Loucy (cell line): Measurements from ENCODE around the gene COQ7.

ENCODE experiments used
- H2AFZ ChIP-seq: fragments of 200-600 bp; sonication (generic); 2 replicates; pipeline ENCODE4 v1.6.0; 2016; ENCODE audit warnings: antibody characterized with exemption, mild to moderate bottlenecking, low read length, moderate library complexity
- H3F3A ChIP-seq: fragments of 200-600 bp; 2 replicates; pipeline ENCODE4 v1.6.0; 2016; ENCODE audit warnings: antibody characterized with exemption, low read depth, mild to moderate bottlenecking
- H3K27me3 ChIP-seq: fragments of 200-600 bp; sonication (generic); 2 replicates; pipeline ENCODE4 v1.6.1; 2014; ENCODE audit warnings: low read length, mild to moderate bottlenecking; ENCODE audit not compliant: insufficient read depth, poor library complexity, severe bottlenecking
- H3K36me3 ChIP-seq: fragments of 200-600 bp; sonication (generic); 2 replicates; pipeline ENCODE4 v1.6.1; 2016; ENCODE audit warnings: low read length; ENCODE audit not compliant: insufficient read depth
- H3K4me1 ChIP-seq: fragments of 200-600 bp; sonication (generic); 2 replicates; pipeline ENCODE4 v1.5.1; 2014; ENCODE audit warnings: low read length, mild to moderate bottlenecking; ENCODE audit not compliant: insufficient read depth, poor library complexity, severe bottlenecking
- H3K4me2 ChIP-seq: fragments of 200-600 bp; sonication (generic); 2 replicates; pipeline ENCODE4 v1.6.0; 2014; ENCODE audit warnings: antibody characterized with exemption, low read length, low read depth, mild to moderate bottlenecking; ENCODE audit not compliant: poor library complexity, severe bottlenecking
- H3K4me3 ChIP-seq: fragments of 200-600 bp; sonication (generic); 2 replicates; pipeline ENCODE4 v1.5.1; 2014; ENCODE audit warnings: low read length, mild to moderate bottlenecking, mixed read lengths; ENCODE audit not compliant: poor library complexity, severe bottlenecking
- H3K79me2 ChIP-seq: fragments of 200-600 bp; sonication (generic); 2 replicates; pipeline ENCODE4 v1.6.1; 2014; ENCODE audit warnings: low read length; ENCODE audit not compliant: insufficient read depth
- H3K9ac ChIP-seq: fragments of 200-600 bp; sonication (generic); 2 replicates; pipeline ENCODE4 v1.6.0; 2014; ENCODE audit warnings: mild to moderate bottlenecking, low read depth, low read length, moderate library complexity; ENCODE audit not compliant: poor library complexity, severe bottlenecking
- H3K9me2 ChIP-seq: fragments of 200-600 bp; sonication (generic); replicated peaks from 2 replicates; pipeline ENCODE4 v1.6.1; 2016; ENCODE audit warnings: low read depth, low read length, mixed read lengths
- H3K9me3 ChIP-seq: fragments of 200-600 bp; sonication (generic); 2 replicates; pipeline ENCODE4 v1.6.1; 2014; ENCODE audit warnings: mild to moderate bottlenecking, antibody characterized with exemption, low read length, low read depth; ENCODE audit not compliant: insufficient read depth
- H4K20me1 ChIP-seq: fragments of 200-600 bp; sonication (generic); 2 replicates; pipeline ENCODE4 v1.6.0; 2014; ENCODE audit warnings: antibody characterized with exemption, low read length, mild to moderate bottlenecking; ENCODE audit not compliant: insufficient read depth, poor library complexity, severe bottlenecking
- EZH2phosphoT487 ChIP-seq: fragments of 200-600 bp; IDR thresholded peaks from 2 replicates; pipeline ENCODE4 v1.6.1; 2018; ENCODE audit warnings: antibody characterized with exemption, mild to moderate bottlenecking, moderate library complexity, borderline replicate concordance
- TF ChIP-seq, protein P1 (sequence below): fragments of 200-600 bp; sonication (generic); conservative IDR thresholded peaks from 2 replicates; pipeline ENCODE4 v1.5.1; 2014; ENCODE audit warnings: mild to moderate bottlenecking, antibody characterized with exemption, low read length

COQ7 gene

DNA sequence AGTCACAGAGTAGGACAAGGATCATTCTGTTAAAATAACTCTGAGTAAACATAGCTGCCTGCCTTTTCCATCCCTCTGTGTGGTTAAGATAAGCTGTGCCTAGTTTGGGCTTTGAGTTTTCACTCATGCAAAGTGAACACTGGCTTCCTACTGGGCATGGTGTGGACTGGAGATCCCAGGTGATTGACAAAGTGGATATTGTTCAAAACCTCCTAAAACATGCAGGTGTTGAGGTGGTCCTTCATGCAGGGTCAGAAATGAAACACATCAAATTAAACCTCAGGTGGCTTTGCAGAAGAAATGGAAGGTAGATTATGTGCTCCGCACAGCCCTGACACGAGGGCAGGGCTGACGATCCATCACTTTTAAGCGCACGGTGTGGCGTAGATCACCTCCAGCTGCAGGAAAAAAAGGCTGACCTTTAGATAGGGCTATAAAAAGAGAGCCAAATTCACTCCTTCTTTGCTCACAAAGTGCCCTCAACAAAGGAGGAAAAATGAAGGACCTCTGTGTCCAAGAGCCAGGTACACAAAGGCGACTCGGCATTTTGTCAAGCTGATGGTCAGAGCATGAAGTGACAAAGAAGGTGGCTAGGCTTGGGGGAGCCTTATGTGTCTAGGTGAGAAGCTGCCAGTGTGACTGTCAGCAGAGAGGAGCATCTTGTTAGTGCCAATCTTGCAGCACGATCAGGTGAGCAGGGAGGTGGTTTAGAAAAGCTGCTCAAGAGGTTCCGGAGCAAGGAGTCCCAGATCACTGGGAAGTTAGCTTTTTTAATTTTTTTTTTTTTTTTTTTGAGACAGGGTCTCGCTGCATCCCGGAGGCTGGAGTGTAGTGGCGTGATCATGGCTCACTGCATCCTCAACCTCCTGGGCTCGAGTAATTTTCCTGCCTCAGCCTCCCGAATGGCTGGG lies 26.5 kb downstream of the COQ7 start:
- Histone ChIP-seq H3K4me1 (no peaks in the 10 kb centered on the region), H3K4me2 (no peak overlapping the region), H3K4me3 (no peak overlapping the region), H2AFZ (no peak overlapping the region), H4K20me1 (no peaks in the 10 kb centered on the region), H3K9me3 (no peaks in the 10 kb centered on the region), H3K79me2 (no peaks in the 10 kb centered on the region), H3K27me3 (no peaks in the 10 kb centered on the region), H3K9ac (no peak overlapping the region), H3K9me2 (no peaks in the 10 kb centered on the region), H3K36me3 (no peaks in the 10 kb centered on the region), H3F3A (no peaks in the 10 kb centered on the region)
- TF ChIP-seq, protein P1, sequence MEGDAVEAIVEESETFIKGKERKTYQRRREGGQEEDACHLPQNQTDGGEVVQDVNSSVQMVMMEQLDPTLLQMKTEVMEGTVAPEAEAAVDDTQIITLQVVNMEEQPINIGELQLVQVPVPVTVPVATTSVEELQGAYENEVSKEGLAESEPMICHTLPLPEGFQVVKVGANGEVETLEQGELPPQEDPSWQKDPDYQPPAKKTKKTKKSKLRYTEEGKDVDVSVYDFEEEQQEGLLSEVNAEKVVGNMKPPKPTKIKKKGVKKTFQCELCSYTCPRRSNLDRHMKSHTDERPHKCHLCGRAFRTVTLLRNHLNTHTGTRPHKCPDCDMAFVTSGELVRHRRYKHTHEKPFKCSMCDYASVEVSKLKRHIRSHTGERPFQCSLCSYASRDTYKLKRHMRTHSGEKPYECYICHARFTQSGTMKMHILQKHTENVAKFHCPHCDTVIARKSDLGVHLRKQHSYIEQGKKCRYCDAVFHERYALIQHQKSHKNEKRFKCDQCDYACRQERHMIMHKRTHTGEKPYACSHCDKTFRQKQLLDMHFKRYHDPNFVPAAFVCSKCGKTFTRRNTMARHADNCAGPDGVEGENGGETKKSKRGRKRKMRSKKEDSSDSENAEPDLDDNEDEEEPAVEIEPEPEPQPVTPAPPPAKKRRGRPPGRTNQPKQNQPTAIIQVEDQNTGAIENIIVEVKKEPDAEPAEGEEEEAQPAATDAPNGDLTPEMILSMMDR, result no peak
- no peak for TF ChIP-seq EZH2phosphoT487

GRCh38 chr16:19094542-19095365 lies 27.3 kb downstream of the COQ7 start:
- no peak overlapping the region for H3K9ac ChIP-seq

DNA sequence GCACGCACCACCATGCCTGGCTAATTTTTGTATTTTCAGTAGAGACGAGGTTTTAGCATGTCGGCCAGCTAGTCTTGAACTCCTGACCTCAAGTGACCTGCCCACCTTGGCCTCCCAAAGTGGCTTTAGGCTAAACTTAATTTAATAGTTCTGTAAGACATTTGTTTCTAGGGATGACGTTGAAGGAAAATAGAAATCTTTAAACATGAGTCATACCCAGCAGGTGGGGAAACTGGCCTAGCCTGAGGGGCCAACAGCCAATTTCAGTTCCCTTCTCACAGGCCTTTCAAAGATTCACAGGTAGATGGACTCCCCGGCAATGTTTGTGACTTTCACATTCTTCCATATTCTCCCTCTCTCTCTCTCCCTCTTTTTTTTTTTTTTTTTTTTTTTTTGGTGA lies 28.2 kb downstream of the COQ7 start:
- Histone ChIP-seq H3K9me3 (no peaks in the 10 kb centered on the region), H3K4me2 (no peak overlapping the region), H4K20me1 (no peaks in the 10 kb centered on the region), H3K79me2 (no peaks in the 10 kb centered on the region), H3K9me2 (no peaks in the 10 kb centered on the region), H3K36me3 (no peaks in the 10 kb centered on the region), H2AFZ (no peak overlapping the region), H3K4me1 (no peaks in the 10 kb centered on the region), H3K27me3 (no peaks in the 10 kb centered on the region), H3F3A (no peaks in the 10 kb centered on the region), H3K4me3 (no peak overlapping the region), H3K9ac (no peak overlapping the region)
- no peak for TF ChIP-seq EZH2phosphoT487
- TF ChIP-seq, protein P1, result no peak

More at GRCh38 chr16:19094542-19095365, 27.3 kb downstream of the COQ7 start:
- no peak for TF ChIP-seq EZH2phosphoT487
- TF ChIP-seq, protein P1, result no peak
- no peaks in the 10 kb centered on the region for H3K9me3 ChIP-seq
- no peaks in the 10 kb centered on the region for H3K36me3 ChIP-seq
- no peaks in the 10 kb centered on the region for H4K20me1 ChIP-seq
- H3K4me1 ChIP-seq, result no peaks in the 10 kb centered on the region
- no peaks in the 10 kb centered on the region for H3K79me2 ChIP-seq
- no peak overlapping the region for H2AFZ ChIP-seq
- no peak overlapping the region for H3K4me3 ChIP-seq
- H3K9me2 ChIP-seq, result no peaks in the 10 kb centered on the region
- H3F3A ChIP-seq, result no peaks in the 10 kb centered on the region
- no peaks in the 10 kb centered on the region for H3K27me3 ChIP-seq
- H3K4me2 ChIP-seq, result no peak overlapping the region
